HG03039 (cell line): ENCODE results near the gene C1orf105.

Experiments
- ATAC-seq: cut with Tn5 transposase; IDR thresholded peaks from one replicate; pipeline ENCODE4 v1.9.1; 2021; ENCODE audit warnings: mild to moderate bottlenecking, moderate library complexity; ENCODE audit not compliant: unreplicated experiment

Gene C1orf105

DNA sequence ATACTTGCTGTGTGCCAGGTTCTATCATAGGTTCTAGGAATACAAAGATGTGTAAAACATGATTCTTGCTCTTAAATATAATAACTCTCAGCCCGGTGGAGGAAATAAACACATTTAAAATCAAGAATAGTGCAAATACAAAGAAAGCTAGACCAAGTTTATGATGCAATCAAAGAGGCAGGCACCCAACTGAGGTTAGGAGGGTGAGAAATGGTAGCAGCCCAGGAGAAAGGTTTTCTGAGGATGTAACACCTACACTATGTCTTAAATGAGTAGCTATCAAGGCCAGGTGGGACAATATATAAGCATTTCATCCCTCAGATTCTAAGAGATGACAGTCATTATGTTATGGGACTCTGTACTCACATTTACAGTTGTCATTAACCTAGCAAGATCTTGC, 33.1 kb downstream of the C1orf105 start:
- no peak for ATAC-seq

DNA sequence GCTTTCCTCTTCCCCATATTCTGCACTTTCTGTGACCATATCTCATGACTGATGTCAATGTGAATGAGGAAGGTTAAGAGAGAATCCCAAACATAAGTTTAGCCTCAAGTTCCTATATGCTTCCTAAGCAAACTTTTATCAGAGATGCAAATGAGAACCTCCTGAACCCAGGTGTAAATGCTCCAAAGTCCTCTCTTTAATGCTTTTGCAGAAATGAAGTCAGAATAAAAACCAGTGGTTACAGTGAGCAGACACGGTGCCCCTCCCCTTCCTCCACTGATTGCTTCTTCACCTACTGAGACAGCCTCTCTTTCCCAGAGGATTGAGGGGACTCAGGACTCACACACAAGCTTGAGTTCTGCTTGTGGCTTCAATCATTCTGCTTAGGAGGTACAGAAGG, 35.0 kb downstream of the C1orf105 start:
- no peak for ATAC-seq

DNA sequence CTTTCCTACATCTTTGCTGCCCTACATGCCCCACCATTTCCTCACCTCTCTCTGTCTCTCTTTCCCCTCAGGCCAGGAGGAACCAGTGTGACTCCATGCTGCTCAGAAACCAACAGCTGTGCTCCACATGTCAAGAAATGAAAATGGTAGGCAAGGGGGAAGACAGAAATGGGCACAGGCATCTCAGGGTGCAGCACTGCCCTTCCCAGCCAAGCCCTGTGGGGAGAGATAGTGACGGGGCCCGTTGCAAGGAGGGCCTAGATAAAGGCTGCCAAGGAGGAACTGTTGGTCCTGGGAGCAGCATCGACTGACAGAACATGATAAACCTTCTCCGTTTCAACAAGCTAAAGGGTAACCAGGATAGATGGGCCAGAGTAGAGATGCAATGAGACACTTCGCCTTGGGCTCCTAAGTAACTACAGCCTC, 35.9 kb downstream of the C1orf105 start:
- no peak for ATAC-seq

DNA sequence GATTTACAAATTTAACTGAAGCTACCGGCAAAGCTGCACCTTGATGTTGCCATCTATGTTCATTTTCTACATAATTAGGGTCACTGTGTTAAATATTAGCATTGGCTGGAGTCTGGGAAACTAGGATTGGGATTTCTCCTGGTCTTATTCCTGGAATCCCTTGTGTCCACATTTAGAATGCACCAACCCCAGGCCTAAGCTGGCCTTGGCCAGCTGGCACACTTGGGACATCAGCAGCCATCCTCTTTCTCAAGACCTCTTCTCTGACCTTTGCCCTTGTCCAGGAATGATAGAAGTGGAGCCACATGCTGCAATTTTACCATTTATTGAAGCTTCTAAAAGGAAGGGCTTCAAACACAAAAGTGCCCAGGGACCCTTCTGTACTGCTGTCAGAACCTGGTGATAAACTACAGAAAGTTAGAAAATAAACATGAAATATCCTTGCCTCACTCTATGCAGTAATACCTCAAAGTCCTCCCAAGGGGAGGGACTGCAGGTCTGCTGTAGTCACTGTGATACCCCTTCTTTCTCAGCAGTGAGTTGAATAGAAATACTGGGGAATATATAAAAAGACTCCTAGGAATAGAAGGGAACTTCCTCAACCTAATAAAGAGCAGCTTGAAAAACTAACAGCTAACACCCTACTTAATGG, 37.1 kb downstream of the C1orf105 start:
- no peak for ATAC-seq

DNA sequence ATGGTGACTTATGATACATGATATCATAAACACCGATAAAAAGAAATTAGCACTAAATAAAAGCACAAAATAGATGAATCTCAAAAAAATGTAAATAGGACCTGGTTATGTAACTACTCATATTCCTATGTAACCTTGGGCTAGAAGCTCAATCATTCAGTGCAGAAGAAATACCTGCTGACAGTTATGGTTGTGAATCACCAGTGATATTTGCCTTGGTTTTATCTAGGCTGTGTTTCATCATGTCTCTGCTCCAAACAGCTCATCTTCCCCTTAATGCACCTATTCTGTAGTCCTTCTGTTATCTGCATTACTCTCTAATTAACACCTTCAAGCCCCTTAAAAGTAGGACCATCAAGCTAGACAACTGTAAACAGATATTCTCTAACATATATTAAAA, 39.7 kb downstream of the C1orf105 start:
- no peak for ATAC-seq

DNA sequence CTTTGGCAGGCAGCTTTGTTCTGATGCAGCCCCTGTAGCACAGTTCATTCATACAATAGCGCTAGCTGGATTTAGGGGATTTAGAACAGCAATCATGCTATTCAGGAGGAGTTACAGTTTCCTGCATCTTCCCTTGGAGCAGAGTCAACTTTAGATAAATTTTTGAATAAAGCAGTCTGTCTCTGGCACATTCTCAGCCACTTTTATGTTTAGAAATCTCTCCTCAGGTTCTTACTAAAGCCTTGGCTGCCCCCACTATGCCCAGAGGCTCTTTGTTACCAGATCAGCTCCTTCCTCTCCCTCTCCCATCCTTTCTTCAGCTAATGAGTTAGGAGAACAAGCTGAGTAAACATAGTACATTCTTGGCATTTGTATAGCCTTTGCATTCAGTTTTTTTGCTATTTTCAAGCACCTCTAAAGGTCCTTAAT, 40.4 kb downstream of the C1orf105 start:
- no peak for ATAC-seq

DNA sequence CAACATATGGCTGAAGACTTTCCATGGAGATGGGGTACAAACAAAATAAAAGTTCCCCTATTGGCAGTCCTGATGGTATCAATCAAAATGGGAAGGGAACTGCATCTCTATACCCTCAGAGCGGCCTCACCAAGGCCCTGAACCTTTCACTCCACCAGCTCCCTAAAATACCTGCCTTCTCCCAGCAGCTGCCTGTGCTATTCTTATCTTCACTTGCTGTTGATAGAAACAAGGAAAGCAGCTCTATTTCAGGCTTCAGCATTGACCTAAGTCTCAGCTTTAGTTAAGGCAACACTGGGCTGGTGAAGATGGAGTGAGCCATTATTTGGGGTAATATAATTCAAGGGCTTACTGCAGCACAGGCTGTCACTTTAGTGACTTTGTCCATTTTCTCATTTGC, 45.1 kb downstream of the C1orf105 start:
- ATAC-seq: no peak

DNA sequence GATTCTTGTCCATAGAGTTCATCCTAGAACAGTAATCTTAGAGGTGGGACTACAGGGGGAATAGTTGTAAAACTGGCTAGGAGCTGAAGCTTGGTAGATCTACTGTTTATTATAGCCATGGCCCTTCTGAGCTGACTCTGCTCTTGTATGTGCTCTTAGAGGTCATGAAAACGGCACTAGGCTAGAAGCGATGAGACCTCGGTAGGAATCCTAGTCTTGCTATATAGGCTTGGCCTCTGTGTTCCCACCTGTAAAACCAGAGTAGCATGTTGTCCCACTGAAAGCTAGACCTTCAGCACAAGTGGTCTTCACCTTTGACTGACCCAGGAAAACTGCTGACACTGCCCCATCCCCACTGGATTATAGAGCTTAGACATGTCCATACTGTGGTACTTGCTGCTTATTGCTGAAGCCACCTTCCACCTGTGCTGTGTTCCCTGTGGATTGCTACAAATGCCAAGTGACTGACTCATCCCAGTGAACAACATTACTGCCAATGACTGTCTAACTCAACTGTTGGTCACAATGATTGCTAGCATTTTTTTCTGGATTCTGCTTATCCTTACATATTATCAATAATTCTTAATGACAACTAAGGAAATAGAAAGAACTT, 46.4 kb downstream of the C1orf105 start:
- ATAC-seq: no peak

DNA sequence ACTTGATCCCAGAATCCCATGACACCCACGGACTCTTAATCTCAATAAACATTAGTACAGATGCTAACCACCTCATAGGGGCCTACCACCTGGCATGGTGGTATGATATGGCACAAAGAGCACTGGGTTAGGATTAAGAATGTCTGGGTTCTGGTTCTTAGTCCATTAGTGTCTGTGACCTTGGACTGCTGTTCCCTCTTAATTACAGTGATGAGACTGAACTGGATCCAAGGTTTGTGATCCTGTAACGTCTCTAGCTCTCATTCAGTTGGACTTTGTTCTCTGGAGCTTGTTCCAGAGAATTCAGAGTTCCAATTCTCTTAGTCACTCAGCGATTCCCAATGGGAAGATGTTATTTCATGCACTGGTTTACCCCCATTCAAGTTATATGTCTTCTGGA, 47.0 kb downstream of the C1orf105 start:
- ATAC-seq: no peak

DNA sequence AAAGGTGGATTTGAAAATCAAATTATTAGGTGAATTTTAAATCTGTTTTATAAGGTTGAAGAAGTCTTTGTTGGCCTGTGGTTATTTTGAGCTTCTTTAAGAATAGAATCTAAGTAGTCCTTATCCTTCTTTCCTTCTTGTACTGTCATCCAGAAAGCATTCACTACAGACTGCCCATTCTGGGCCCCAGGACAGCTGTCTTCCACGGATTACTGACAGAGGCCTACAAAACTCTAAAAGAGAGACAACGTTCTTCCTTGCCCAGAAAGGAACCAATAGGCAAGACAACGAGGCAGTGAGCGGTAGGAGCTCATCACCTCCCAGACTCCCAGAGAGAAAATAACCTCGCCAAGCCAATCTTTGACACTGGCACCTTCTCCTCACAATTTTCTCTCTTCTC, 47.8 kb downstream of the C1orf105 start:
- no peak for ATAC-seq

DNA sequence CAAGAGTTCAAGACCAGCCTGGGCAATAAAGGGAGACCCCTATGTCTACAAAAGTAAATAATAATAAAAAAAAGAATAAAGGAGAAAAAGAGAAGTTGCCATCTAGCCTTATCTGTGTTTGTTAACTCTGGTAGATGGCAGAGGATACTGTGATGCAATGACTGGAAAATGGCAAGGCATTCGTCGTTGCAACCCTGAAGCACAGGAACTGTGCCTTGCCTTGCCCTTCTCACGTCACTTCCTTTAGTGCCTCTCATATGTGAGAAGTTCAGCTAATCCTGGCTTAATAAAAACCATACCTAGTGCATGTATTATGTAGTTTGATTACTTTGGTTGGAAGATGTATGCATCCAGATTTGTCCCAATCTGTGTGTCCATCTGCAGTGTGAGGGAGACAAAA, 49.2 kb downstream of the C1orf105 start:
- ATAC-seq: no peak

DNA sequence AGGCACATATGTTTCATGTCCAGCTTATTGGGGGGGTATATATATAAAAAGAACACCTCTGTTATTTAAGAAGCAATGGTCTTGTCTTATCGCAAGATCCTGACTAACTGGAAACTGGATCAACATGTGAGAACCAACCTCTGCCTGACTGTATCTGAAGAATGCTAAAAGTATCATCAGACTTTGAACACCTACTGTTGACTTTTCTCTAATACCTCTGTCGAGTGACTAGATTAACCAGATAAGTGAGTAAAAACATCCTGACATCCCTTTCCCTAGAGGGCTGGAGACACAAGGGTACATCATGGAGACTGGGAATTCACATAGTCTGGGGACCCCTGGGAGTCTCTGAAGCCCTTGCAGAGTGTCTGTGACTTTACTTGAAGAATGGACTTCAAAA, 49.7 kb downstream of the C1orf105 start:
- no peak for ATAC-seq

DNA sequence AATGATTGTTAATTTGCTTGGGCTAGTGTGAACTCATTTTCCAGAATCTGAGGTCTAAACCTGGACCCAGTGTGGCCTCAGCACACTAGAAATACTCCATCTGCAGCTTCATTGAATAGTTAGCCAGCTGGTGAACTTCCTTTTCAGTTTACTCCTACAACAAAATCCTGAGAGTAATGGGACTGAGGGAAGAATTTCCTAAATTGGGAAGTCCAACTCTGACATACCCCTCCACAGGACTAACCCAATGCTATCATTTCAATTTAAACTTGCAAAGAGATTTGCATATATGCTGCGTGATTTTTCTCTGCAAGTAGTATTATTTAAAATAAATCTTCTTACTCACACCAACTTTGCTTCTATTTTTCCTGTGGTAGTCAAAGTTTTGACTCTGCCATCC, 51.2 kb downstream of the C1orf105 start:
- no peak for ATAC-seq

DNA sequence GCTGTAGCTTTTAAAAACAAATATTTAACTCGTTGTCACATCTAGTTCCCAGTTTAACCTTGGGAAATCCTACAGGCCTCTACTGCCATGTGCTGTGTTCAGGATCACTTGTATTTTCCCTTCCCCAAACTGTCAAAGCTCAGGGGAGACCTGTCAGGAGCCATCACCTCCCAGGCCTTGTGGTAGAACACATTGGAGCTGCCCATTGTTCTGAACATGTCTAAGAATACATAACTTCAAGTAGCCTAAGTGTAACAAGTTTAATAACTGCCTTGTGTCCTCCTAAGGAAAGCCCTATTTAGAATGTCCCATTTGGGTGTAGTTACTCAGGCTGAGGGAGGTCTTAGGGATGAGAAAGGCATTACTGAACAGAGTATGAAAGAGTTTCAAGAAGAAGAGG, 52.0 kb downstream of the C1orf105 start:
- no peak for ATAC-seq

DNA sequence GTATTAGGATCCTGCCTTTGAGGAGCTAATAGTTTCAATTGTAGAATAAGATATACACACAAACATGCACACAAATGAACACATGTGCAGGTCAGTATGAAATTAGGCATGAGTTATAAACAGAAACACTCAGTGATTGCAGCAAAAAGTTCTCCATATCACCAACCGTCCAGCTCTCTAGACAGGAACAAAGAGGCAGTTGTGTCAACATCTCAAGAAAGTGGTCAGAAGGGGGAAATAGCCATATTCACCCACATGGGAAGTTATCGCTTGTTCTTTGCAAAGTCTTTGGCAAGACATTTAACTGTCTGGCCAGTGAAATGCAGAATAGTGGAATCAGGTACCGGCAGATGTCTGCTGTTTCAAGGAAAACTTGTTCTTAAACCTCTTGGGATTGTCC, 52.8 kb downstream of the C1orf105 start:
- no peak for ATAC-seq

DNA sequence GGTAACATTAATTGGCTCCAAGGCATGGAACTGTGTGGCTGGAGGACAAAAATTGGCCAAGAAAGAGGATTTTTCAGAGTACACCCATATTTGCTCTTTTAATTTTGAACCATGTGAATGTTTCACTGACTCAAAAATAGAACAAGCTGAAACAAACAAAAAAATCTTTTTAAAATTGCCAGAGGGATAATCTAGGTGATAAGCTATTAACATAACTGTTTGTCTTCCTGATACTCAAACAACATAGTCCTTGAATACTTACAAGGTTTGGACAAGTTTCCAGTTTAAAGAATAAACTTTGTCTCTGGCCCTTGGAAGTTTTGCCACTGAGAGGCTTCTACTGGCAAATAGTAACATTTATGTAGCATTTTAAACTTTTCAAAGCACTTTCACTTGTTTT, 53.4 kb downstream of the C1orf105 start:
- no peak for ATAC-seq

DNA sequence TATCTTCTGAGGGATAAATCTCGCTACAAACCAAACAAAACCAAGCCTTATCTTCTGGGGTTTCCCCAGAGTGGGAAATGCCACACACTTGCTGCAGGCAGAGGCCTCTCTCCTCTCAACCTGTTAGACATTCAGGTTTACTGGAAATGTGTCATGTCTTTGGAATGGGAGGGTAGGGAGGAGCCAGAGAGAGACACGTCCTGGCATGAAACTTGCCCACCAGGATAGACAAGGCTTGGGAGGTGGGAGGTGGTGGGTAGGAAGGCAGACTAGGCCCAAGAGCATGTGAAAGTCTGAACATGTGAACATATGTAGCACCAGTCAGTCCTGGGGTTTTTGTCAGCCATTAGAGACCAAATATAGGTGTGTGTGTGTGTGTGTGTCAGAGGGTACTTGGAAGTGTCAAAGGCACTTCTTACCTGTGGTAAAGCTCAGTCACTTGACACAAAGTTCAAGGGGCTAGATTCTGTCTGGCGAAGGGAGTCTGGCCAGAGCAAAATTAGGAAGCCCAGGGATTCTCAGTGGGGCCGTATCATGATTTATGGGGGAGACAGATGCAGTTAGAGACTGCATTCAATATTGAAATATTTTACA, 55.8 kb downstream of the C1orf105 start:
- no peak for ATAC-seq

DNA sequence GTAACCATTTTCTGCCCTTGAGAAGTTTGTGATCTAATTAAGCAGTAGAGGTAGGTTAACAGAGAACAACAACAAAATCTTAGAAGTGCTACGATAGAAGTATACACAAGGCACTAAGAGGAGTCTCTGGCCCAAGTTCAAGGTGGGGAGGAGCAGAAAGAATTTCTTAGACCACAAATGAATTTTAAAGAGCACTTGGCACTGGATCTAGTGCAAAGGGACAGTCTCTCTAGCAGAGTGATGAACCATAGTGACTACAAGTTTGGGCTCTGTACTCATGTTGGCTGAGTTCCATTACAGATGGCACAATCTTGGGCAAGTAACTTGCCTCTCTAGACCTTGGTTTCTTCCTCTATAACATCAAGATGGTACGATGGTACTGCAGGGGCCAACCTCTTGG, 56.7 kb downstream of the C1orf105 start:
- ATAC-seq: no peak

DNA sequence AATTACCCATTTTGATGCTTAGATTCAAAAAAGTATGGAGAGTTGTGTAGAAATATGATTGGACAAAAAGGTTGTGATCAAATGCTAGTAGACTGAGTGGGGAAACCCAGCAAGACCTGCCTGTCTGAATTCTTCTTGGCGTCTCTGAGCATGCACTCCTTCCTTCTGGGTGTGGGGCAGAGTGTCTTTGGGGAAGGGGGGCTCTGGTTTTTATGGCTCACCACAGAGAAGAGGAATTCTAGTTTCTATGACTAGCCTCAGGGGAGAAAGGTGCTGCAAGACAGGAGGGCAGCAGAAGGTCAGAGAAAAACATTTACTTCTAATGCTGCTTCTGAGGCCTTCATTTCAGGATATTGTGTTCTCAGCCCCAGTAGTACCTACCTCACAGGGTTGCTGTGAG, 57.3 kb downstream of the C1orf105 start:
- no peak for ATAC-seq

DNA sequence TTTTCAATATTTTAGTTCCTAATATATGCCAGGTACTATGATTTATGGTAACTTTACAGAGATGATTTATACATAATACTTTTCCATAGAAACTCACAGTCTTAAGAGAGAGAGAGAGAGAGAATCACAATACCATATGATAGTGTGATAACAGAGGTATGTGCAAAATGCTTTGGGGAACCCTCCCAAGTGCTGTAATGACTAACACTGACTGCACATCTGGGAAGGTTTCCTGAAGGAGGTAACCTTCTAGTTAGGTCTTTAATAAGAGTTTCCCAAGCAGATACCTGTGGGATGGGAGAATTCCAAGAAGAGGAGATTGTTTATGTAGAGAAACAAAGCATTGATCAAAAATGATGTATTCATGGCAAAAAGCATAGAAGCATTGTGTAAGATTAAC, 58.0 kb downstream of the C1orf105 start:
- no peak for ATAC-seq

DNA sequence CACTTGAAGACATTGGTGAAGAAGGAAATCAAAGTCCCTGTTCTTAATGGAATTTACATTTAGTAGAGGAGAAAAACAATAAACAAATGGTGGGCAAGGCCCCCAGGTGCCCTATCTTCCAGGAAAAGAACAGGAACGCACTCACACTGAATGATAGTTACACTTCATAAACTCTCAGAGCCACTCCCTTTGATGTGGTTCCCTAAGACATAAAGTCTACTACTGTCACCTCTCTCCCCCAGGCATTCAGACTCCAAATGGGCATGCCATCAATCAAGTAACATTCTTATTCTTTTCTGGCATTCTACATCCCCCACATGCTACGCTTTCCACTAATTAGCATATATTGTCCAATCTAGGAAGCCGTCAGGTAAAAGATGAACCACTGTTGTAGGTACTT, 59.9 kb downstream of the C1orf105 start:
- no peak for ATAC-seq

DNA sequence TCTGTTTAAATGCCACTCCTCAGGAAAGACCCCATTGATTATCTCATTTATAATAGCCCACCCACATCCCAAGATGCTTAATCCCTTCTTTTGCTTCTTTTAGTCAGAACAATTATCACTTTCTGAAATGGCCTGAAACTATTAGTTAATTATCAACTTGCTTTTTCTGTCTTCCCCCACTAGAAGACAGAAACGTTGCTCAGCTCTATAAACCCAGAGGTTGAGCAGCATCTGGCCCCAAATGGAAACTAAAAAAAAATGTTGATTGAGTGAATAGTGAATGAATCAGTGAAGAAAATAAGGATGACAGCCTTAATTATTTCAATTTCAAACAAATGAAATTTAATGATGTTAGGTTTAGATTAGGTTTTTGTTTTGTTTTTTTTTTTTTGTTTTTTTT, 61.6 kb downstream of the C1orf105 start:
- ATAC-seq: no peak

DNA sequence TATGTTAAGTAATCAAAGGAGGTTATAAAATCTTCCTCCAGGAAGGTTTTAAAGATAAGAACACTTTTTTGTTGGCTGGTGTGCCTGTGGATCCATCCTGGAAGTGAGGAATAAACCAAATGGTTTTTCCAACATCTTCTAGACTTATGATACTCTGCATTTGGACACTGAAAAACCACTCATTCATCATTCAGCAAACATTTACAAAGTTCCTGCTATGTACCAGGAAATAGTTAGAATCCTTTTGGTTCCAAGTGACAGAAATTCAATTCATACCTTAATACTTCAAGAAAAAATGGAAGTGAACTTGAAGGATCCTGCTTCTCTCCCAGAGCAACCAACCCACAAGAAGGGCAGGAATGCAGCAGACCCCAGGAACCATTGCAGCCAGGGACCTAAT, 63.0 kb downstream of the C1orf105 start:
- ATAC-seq: no peak
